HepG2 (cell line): Measurements from ENCODE around the gene RPLP2. TPM values are rescaled to one million over a fixed set of nuclear protein-coding genes. Genes with fewer than 3 reads are reported as not detected.

Experiments
- AGO1 ChIP-seq: fragments of 200-400 bp; formaldehyde crosslinking; IDR thresholded peaks from 2 replicates; pipeline ENCODE4 v1.6.1; 2017; ENCODE audit warnings: mild to moderate bottlenecking, low read depth, low read length, moderate library complexity; ENCODE audit not compliant: poor library complexity, severe bottlenecking
- PAF1 ChIP-seq: IDR thresholded peaks from 2 replicates; pipeline ENCODE4 v1.6.1; 2016; ENCODE audit warnings: missing genetic modification reagents, missing compliant biosample characterization
- POLR2AphosphoS5 ChIP-seq: IDR thresholded peaks from 2 replicates; pipeline ENCODE4 v1.6.1; 2012; ENCODE audit warnings: low read depth, low read length
- POLR2G ChIP-seq: fragments of 200-400 bp; formaldehyde crosslinking; IDR thresholded peaks from 2 replicates; pipeline ENCODE4 v1.6.1; 2018; ENCODE audit warnings: mild to moderate bottlenecking, low read depth, low read length, moderate library complexity
- YEATS4 ChIP-seq: sonication (generic); formaldehyde crosslinking; IDR thresholded peaks from 2 replicates; pipeline ENCODE4 v1.4.0; 2020; ENCODE audit warnings: missing genetic modification reagents, borderline replicate concordance
- ZC3H13 ChIP-seq: sonication (generic); formaldehyde crosslinking; IDR thresholded peaks from 2 replicates; pipeline ENCODE4 v1.8.1; 2023; ENCODE audit warnings: mild to moderate bottlenecking, missing genetic modification reagents, moderate library complexity
- ZNF251 ChIP-seq: sonication (generic); formaldehyde crosslinking; IDR thresholded peaks from 2 replicates; pipeline ENCODE4 v1.9.0; 2021; ENCODE audit warnings: mild to moderate bottlenecking, missing genetic modification reagents
- ZNF30 ChIP-seq: sonication (generic); formaldehyde crosslinking; IDR thresholded peaks from 2 replicates; pipeline ENCODE4 v1.5.0; 2020; ENCODE audit warnings: mild to moderate bottlenecking, missing genetic modification reagents
- ZNF337 ChIP-seq: sonication (generic); formaldehyde crosslinking; IDR thresholded peaks from 2 replicates; pipeline ENCODE4 v1.5.1; 2020; ENCODE audit warnings: missing genetic modification reagents, low read depth, mild to moderate bottlenecking, borderline replicate concordance
- ZNF530 ChIP-seq: sonication (generic); formaldehyde crosslinking; IDR thresholded peaks from 2 replicates; pipeline ENCODE4 v1.5.0; 2020; ENCODE audit warnings: low read depth, mild to moderate bottlenecking, missing genetic modification reagents
- ZNF687 ChIP-seq: sonication (generic); formaldehyde crosslinking; IDR thresholded peaks from 2 replicates; pipeline ENCODE4 v1.5.1; 2020; ENCODE audit warnings: mild to moderate bottlenecking, missing genetic modification reagents, moderate library complexity
- ZNF841 ChIP-seq: sonication (generic); formaldehyde crosslinking; IDR thresholded peaks from 2 replicates; pipeline ENCODE4 v1.8.1; 2023; ENCODE audit warnings: missing genetic modification reagents, borderline replicate concordance
- polyA plus RNA-seq, 8 experiments: library from polyadenylated mRNA; depleted of rRNA in 3 of 8; stranded (reverse) in 7 of 8; unstranded in 1 of 8; fragments of >200 nt; fragmentation: Illumina TruSeq in 4 of 8; extraction: Trizol in 4 of 8; gene quantifications; 2 replicates each; pipeline versions ENCODE4 v1.2.1 to v1.2.3, GENCODE V29; 2011 to 2016; ENCODE audit warnings: low read depth in 4 of 8, missing spikeins in 1 of 8, mixed read lengths in 1 of 8; ENCODE audit not compliant: insufficient read depth in 1 of 8
- total RNA-seq, 5 experiments: library from RNA; depleted of rRNA; stranded (reverse); fragments of >200 nt; fragmentation: Illumina TruSeq; extraction: Trizol; gene quantifications; 2 replicates each; pipeline ENCODE4 v1.2.3, GENCODE V29; 2016; ENCODE audit warnings: low read depth in 1 of 5
- TF ChIP-seq, protein P1 (sequence below), 2 experiments: sonication (generic) in 1 of 2; formaldehyde crosslinking in 1 of 2; IDR thresholded peaks; 2 replicates each; pipeline versions ENCODE4 v1.4.0 to v1.6.1; 2018 to 2020; ENCODE audit warnings: missing genetic modification reagents in 2 of 2, borderline replicate concordance in 1 of 2, low read depth in 1 of 2, mild to moderate bottlenecking in 1 of 2, missing biosample characterization in 1 of 2
- TF ChIP-seq, protein P2 (sequence below): sonication (generic); formaldehyde crosslinking; IDR thresholded peaks from 2 replicates; pipeline ENCODE4 v1.5.1; 2020; ENCODE audit warnings: mild to moderate bottlenecking, missing genetic modification reagents, borderline replicate concordance
- TF ChIP-seq, protein P3 (sequence below): sonication (generic); formaldehyde crosslinking; IDR thresholded peaks from 2 replicates; pipeline ENCODE4 v1.4.0; 2020; ENCODE audit warnings: missing genetic modification reagents
- TF ChIP-seq, protein P4 (sequence below): sonication (generic); formaldehyde crosslinking; conservative IDR thresholded peaks from 2 replicates; pipeline ENCODE4 v1.4.0; 2020; ENCODE audit warnings: missing genetic modification reagents

RPLP2 gene
- total and polyA plus RNA-seq, 2 of the 13 experiments (the other 11 are each of a cell fraction or from before 2014, with no cell fraction given), result 978 to 2,106 TPM

DNA sequence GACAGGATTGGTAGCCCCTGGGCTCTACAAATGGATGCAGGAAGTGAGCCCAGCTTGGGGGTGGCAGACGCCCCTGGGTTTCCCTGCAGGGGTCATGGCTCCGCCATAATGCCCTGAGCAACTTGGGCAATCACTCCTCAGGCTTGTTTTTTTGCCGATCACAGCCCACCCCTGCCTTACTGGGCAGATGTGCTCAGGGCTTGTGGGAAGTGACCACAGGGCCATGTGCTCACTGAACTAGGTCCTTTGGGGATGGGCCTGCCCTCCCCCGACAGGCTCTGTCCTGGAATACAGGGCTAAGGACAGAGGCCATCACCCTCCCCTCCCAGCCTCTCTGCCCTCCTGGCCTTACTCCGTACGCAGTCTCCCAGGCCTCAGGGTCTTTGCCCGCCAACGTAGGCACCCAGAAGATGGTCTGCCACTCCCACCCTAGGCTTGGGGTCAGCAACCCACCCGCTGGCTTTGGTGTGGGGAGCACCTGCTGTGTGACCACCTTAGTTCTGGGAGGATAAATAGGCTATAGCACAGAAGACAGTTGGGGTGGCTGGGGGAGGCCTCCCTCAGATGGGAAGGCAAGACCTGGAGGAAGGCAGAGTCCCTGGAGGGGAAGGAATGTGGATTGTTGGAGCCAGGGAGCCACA lies 3.8 kb downstream of the RPLP2 start (continued):
- peak; percentile 73 for TF ChIP-seq AGO1
- no peak for TF ChIP-seq ZNF251 (CRISPR knock-in tag)
- TF ChIP-seq ZNF530 (CRISPR knock-in tag), result no peak
- peak; percentile 31 for TF ChIP-seq ZNF687 (CRISPR knock-in tag)
- TF ChIP-seq, protein P1, sequence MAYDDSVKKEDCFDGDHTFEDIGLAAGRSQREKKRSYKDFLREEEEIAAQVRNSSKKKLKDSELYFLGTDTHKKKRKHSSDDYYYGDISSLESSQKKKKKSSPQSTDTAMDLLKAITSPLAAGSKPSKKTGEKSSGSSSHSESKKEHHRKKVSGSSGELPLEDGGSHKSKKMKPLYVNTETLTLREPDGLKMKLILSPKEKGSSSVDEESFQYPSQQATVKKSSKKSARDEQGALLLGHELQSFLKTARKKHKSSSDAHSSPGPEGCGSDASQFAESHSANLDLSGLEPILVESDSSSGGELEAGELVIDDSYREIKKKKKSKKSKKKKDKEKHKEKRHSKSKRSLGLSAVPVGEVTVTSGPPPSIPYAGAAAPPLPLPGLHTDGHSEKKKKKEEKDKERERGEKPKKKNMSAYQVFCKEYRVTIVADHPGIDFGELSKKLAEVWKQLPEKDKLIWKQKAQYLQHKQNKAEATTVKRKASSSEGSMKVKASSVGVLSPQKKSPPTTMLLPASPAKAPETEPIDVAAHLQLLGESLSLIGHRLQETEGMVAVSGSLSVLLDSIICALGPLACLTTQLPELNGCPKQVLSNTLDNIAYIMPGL (CRISPR knock-in tag; IDR thresholded peaks at IDR 0.05; ENCODE audit: borderline replicate concordance in 1 of 2, low read depth in 1 of 2), result no peak
- TF ChIP-seq ZC3H13, result 0 out of 2 replicates have a peak, but pooled peaks have one; percentile 59
- TF ChIP-seq PAF1, result peak; percentile 91
- TF ChIP-seq, protein P2, sequence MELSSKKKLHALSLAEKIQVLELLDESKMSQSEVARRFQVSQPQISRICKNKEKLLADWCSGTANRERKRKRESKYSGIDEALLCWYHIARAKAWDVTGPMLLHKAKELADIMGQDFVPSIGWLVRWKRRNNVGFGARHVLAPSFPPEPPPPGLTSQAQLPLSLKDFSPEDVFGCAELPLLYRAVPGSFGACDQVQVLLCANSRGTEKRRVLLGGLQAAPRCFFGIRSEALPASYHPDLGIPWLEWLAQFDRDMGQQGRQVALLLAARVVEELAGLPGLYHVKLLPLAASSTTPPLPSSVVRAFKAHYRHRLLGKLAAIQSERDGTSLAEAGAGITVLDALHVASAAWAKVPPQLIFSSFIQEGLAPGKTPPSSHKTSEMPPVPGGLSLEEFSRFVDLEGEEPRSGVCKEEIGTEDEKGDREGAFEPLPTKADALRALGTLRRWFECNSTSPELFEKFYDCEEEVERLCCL (CRISPR knock-in tag), result no peak
- peak; percentile 46 for TF ChIP-seq POLR2G
- TF ChIP-seq, protein P3, sequence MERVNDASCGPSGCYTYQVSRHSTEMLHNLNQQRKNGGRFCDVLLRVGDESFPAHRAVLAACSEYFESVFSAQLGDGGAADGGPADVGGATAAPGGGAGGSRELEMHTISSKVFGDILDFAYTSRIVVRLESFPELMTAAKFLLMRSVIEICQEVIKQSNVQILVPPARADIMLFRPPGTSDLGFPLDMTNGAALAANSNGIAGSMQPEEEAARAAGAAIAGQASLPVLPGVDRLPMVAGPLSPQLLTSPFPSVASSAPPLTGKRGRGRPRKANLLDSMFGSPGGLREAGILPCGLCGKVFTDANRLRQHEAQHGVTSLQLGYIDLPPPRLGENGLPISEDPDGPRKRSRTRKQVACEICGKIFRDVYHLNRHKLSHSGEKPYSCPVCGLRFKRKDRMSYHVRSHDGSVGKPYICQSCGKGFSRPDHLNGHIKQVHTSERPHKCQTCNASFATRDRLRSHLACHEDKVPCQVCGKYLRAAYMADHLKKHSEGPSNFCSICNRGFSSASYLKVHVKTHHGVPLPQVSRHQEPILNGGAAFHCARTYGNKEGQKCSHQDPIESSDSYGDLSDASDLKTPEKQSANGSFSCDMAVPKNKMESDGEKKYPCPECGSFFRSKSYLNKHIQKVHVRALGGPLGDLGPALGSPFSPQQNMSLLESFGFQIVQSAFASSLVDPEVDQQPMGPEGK, result no peak
- TF ChIP-seq, protein P4, sequence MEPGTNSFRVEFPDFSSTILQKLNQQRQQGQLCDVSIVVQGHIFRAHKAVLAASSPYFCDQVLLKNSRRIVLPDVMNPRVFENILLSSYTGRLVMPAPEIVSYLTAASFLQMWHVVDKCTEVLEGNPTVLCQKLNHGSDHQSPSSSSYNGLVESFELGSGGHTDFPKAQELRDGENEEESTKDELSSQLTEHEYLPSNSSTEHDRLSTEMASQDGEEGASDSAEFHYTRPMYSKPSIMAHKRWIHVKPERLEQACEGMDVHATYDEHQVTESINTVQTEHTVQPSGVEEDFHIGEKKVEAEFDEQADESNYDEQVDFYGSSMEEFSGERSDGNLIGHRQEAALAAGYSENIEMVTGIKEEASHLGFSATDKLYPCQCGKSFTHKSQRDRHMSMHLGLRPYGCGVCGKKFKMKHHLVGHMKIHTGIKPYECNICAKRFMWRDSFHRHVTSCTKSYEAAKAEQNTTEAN (CRISPR knock-in tag), result no peak
- TF ChIP-seq ZNF30 (CRISPR knock-in tag), result no peak
- no peak for TF ChIP-seq ZNF841 (CRISPR knock-in tag)
- TF ChIP-seq YEATS4 (CRISPR knock-in tag), result no peak
- peak; percentile 33; the same call in 1 of the 2 replicates for TF ChIP-seq POLR2AphosphoS5
- no peak for TF ChIP-seq ZNF337
